Karpas-422 (cell line): ENCODE measurements around the gene ADARB2. TPM values are rescaled to one million over a fixed set of nuclear protein-coding genes. Genes with fewer than 3 reads are reported as not detected.

Source experiments
- DNase-seq: peaks from one replicate; pipeline ENCODE4 v3.0.0-alpha.2; 2015
- H2AFZ ChIP-seq: fragments of 200-600 bp; sonication (generic); 2 replicates; pipeline ENCODE4 v1.6.1; 2014; ENCODE audit warnings: antibody characterized with exemption, low read length, mixed read lengths
- H3K27ac ChIP-seq: fragments of 200-600 bp; sonication (generic); 2 replicates; pipeline ENCODE4 v1.5.1; 2014; ENCODE audit warnings: mild to moderate bottlenecking, low read length, moderate library complexity
- H3K27me3 ChIP-seq: fragments of 200-600 bp; sonication (generic); 2 replicates; pipeline ENCODE4 v1.6.1; 2014; ENCODE audit warnings: low read length, mixed read lengths
- H3K36me3 ChIP-seq: fragments of 200-600 bp; sonication (generic); 2 replicates; pipeline ENCODE4 v1.6.1; 2014; ENCODE audit warnings: low read length, mixed read lengths; ENCODE audit not compliant: insufficient read depth
- H3K4me1 ChIP-seq: fragments of 200-600 bp; sonication (generic); 2 replicates; pipeline ENCODE4 v1.6.1; 2014; ENCODE audit warnings: mild to moderate bottlenecking, low read length, mixed read lengths
- H3K4me2 ChIP-seq: fragments of 200-600 bp; sonication (generic); 2 replicates; pipeline ENCODE4 v1.6.1; 2014; ENCODE audit warnings: low read length, low read depth, mild to moderate bottlenecking; ENCODE audit not compliant: poor library complexity, severe bottlenecking
- H3K4me3 ChIP-seq: fragments of 200-600 bp; sonication (generic); 2 replicates; pipeline ENCODE4 v1.5.1; 2014; ENCODE audit warnings: mild to moderate bottlenecking, antibody characterized with exemption, low read length, mixed read lengths
- H3K79me2 ChIP-seq: fragments of 200-600 bp; sonication (generic); 2 replicates; pipeline ENCODE4 v1.6.1; 2014; ENCODE audit warnings: mild to moderate bottlenecking, low read length, mixed read lengths
- H3K9ac ChIP-seq: fragments of 200-600 bp; sonication (generic); 2 replicates; pipeline ENCODE4 v1.6.0; 2014; ENCODE audit warnings: low read length
- H3K9me2 ChIP-seq: fragments of 200-600 bp; sonication (generic), shearing (Covaris generic); replicated peaks from 2 replicates; pipeline ENCODE4 v1.6.0; 2014; ENCODE audit warnings: mild to moderate bottlenecking, low read length, moderate library complexity; ENCODE audit not compliant: insufficient read depth
- H3K9me3 ChIP-seq: fragments of 300-700, 200-600 bp; sonication (generic); 2 replicates; pipeline ENCODE4 v1.6.1; 2014; ENCODE audit warnings: low read length, mixed read lengths
- H4K20me1 ChIP-seq: fragments of 200-600 bp; sonication (generic); 2 replicates; pipeline ENCODE4 v1.6.1; 2014; ENCODE audit warnings: mild to moderate bottlenecking, antibody characterized with exemption, low read length, low read depth; ENCODE audit not compliant: insufficient read depth
- total RNA-seq: library from RNA; depleted of rRNA; stranded (reverse); fragments of >200 nt; shearing (Covaris generic); gene quantifications from 2 replicates; pipeline ENCODE4 v1.2.3, GENCODE V29; 2014; ENCODE audit warnings: low replicate concordance

ADARB2 gene
- total RNA-seq, 1 experiment from 2014 or later = not detected

DNA sequence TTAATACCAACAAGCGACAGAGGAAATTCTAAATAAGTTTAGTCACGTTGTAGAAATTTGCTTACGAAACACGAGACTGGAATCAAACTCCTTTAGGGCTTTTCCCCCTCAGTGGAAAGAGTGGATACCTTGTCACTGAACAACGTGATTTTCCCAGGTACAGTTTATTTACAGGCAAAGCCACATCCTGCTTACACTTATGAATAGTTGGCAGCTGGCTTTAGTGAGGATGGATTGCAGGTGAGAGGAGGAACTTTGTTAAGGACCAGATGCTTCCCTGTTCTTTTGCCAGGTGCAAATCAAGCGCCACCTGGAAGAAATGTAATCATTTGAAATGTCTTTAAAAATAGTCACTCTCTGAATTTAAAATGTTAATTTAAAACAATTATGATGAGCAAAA is 282.4 kb downstream of the ADARB2 start:
- Histone ChIP-seq H3K9me3 (no peaks in the 10 kb centered on the region), H3K4me1 (peaks cover 34% of the 10 kb centered on the region), H3K9me2 (no peaks in the 10 kb centered on the region), H3K27me3 (no peaks in the 10 kb centered on the region), H4K20me1 (no peaks in the 10 kb centered on the region), H3K4me3 (peak overlapping the region; percentile 42; the same call in 1 of the 2 replicates), H3K9ac (peak overlapping the region; percentile 38; the same call in 1 of the 2 replicates), H3K4me2 (peak overlapping the region; percentile 55), H3K36me3 (no peaks in the 10 kb centered on the region), H2AFZ (peak overlapping the region; percentile 11; the same call in 1 of the 2 replicates), H3K79me2 (no peaks in the 10 kb centered on the region), H3K27ac (peak overlapping the region; percentile 89)
- DNase-seq = no peak

DNA sequence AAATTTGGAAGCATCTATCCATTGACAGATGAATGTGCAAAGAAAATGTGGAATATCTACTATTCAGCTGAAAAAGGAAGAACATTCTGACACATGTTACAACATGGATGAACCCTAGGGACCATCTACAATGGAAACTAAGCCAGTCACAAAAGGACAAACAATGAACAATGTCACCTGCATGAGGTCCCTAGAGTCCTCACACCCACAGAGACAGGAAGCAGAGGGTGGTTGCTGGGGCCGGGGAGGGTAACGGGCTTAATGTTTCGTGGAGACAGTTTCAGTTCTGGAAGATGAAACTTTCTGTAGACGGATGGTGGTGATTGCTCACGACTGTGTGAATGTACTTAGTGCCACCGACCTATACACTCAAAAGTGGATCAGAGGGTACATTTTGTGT is 282.9 kb downstream of the ADARB2 start:
- H3K27me3 ChIP-seq = no peaks in the 10 kb centered on the region
- no peaks in the 10 kb centered on the region for H3K79me2 ChIP-seq
- peak; percentile 76 for DNase-seq
- H3K27ac ChIP-seq = peak overlapping the region; percentile 89
- H3K36me3 ChIP-seq = no peaks in the 10 kb centered on the region
- peak overlapping the region; percentile 42; the same call in 1 of the 2 replicates for H3K4me3 ChIP-seq
- peak overlapping the region; percentile 11; the same call in 1 of the 2 replicates for H2AFZ ChIP-seq
- H3K9me2 ChIP-seq = no peaks in the 10 kb centered on the region
- peak overlapping the region; percentile 55 for H3K4me2 ChIP-seq
- peaks cover 39% of the 10 kb centered on the region for H3K4me1 ChIP-seq
- H4K20me1 ChIP-seq = no peaks in the 10 kb centered on the region
- H3K9me3 ChIP-seq = no peaks in the 10 kb centered on the region
- peak overlapping the region; percentile 38; the same call in 1 of the 2 replicates for H3K9ac ChIP-seq

DNA sequence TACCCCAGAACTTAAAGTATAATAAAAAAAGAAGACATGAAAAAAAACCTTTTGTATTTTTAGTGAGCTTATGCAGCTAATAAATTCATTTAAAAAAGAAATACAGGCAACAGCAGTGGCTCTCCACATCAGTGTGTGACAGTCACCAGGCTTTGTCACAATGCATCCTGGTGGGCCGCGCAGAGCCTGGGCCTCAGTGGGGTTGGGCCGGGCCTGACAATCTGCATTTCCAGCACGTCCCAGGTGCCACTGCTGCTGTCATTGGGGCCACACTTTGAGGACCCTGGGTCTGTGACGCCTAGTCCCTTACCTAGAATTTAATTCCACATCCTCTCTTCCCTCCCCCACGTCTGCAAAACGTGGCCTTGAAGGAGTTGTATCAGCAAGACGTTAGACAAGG is 284.5 kb downstream of the ADARB2 start:
- Histone ChIP-seq H3K9me2 (no peaks in the 10 kb centered on the region), H3K9ac (no peak overlapping the region), H3K4me2 (no peak overlapping the region), H4K20me1 (no peaks in the 10 kb centered on the region), H3K27me3 (no peaks in the 10 kb centered on the region), H2AFZ (no peak overlapping the region), H3K27ac (no peak overlapping the region), H3K36me3 (no peaks in the 10 kb centered on the region), H3K4me1 (peaks cover 43% of the 10 kb centered on the region), H3K4me3 (no peak overlapping the region), H3K79me2 (no peaks in the 10 kb centered on the region), H3K9me3 (no peaks in the 10 kb centered on the region)
- DNase-seq = no peak

DNA sequence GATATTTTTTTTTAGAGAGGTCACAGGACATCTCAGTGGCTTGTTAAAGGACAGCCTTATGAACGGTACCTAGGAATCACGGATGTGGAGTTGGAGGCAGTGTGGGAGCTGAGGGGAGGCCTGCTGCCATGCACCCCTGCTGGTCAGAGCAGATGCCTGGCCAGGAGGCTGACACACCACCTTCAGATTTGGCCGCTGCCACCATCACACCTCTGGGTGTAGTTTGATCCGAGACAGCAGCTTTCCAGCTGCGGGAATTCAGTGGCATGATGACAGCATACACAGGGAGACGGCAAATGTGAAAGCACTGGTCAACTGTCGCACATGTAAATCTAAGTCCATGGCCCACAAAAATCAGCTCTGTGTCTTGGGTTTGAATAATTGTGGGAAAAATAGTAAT is 285.4 kb downstream of the ADARB2 start:
- Histone ChIP-seq H3K9ac (no peak overlapping the region), H3K4me2 (no peak overlapping the region), H3K27me3 (no peaks in the 10 kb centered on the region), H3K36me3 (no peaks in the 10 kb centered on the region), H4K20me1 (no peaks in the 10 kb centered on the region), H3K9me3 (no peaks in the 10 kb centered on the region), H3K4me1 (peaks cover 43% of the 10 kb centered on the region), H3K4me3 (no peak overlapping the region), H2AFZ (no peak overlapping the region), H3K9me2 (no peaks in the 10 kb centered on the region), H3K79me2 (no peaks in the 10 kb centered on the region), H3K27ac (no peak overlapping the region)
- no peak for DNase-seq

DNA sequence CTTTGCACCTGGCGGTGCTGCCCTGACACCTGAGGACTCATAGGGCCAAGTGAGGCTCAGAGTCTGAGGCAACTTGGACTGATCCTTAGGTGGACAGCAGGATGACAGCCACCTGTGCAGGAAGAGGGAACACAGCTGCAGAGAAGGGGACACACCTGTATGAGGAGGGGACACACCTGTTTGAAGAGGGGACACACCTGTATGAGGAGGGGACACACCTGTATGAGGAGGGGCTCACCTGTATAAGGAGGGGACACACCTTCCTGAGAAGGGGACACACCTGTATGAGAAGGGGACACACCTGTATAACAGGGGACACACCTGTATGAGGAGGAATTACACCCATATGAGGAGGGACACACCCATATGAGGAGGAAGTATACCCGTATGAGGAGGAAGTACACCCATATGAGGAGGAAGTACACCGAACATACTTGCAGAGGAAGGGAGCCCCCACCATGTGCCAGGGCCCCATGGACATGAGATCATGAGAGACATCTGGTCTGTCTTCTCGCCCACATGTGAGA is 285.9 kb downstream of the ADARB2 start:
- Histone ChIP-seq H3K4me2 (no peak overlapping the region), H3K27ac (no peak overlapping the region), H3K9ac (no peak overlapping the region), H3K4me1 (peaks cover 43% of the 10 kb centered on the region), H3K4me3 (no peak overlapping the region), H3K9me3 (no peaks in the 10 kb centered on the region), H3K36me3 (no peaks in the 10 kb centered on the region), H4K20me1 (no peaks in the 10 kb centered on the region), H3K27me3 (no peaks in the 10 kb centered on the region), H2AFZ (no peak overlapping the region), H3K79me2 (no peaks in the 10 kb centered on the region), H3K9me2 (no peaks in the 10 kb centered on the region)
- DNase-seq = no peak

DNA sequence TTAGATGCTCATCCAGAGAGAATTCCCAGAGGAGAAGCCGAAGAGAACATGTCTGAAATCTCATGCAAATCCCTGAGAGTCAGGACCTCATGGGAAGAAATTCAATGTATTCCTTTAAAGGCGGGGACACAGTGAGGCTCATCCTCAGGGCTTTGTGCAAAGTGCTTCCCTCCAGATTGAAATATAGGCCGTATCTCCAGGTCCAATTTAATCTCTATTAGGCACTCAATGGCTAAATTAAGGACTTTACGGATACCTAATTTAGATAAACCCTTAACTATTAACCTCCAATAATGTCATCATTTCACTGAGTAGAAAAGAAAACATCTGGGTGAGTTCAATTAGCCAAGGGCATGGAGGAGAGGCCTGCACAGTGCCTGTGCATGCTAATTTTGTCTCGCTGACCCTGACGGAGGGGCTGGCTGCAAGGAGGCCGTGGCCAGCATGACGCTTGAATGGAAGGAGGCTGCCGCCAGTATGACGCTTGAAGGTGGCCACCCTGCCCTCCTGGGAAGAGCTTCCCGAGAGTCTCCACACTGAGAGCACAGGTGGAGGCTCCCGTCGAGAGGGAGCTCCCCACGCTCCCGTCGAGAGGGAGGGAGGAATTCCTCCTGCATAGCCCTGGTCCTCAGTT is 287.6 kb downstream of the ADARB2 start:
- Histone ChIP-seq H3K9me2 (no peaks in the 10 kb centered on the region), H3K9ac (no peak overlapping the region), H3K27me3 (no peaks in the 10 kb centered on the region), H3K79me2 (no peaks in the 10 kb centered on the region), H3K4me1 (peaks cover 29% of the 10 kb centered on the region), H3K4me2 (no peak overlapping the region), H3K27ac (no peak overlapping the region), H4K20me1 (no peaks in the 10 kb centered on the region), H3K36me3 (no peaks in the 10 kb centered on the region), H3K4me3 (no peak overlapping the region), H2AFZ (no peak overlapping the region), H3K9me3 (no peaks in the 10 kb centered on the region)
- DNase-seq = no peak

DNA sequence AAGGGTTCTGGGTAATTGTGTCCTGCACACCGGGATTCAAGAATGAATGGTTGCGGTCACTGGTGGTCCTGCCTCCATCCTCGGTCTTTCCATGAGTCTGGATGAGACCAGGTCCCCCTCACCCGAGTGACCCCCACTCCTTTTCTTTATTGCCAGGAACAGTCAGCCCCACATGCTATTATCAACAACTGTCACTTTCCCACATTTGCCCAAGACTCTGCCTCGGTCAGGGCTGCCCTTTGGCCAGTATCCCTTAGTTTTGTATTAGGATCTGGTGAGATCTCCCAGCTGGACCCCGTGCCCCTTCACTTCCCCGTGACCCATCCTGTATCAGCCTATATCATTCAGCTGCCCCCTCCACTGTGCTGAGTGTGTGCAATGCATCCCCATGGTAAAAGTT is 288.3 kb downstream of the ADARB2 start:
- Histone ChIP-seq H4K20me1 (no peaks in the 10 kb centered on the region), H3K4me3 (no peak overlapping the region), H3K4me2 (no peak overlapping the region), H3K36me3 (no peaks in the 10 kb centered on the region), H3K27ac (no peak overlapping the region), H3K79me2 (no peaks in the 10 kb centered on the region), H3K9me2 (no peaks in the 10 kb centered on the region), H3K9ac (no peak overlapping the region), H2AFZ (no peak overlapping the region), H3K4me1 (peaks cover 23% of the 10 kb centered on the region), H3K27me3 (no peaks in the 10 kb centered on the region), H3K9me3 (no peaks in the 10 kb centered on the region)
- no peak for DNase-seq

DNA sequence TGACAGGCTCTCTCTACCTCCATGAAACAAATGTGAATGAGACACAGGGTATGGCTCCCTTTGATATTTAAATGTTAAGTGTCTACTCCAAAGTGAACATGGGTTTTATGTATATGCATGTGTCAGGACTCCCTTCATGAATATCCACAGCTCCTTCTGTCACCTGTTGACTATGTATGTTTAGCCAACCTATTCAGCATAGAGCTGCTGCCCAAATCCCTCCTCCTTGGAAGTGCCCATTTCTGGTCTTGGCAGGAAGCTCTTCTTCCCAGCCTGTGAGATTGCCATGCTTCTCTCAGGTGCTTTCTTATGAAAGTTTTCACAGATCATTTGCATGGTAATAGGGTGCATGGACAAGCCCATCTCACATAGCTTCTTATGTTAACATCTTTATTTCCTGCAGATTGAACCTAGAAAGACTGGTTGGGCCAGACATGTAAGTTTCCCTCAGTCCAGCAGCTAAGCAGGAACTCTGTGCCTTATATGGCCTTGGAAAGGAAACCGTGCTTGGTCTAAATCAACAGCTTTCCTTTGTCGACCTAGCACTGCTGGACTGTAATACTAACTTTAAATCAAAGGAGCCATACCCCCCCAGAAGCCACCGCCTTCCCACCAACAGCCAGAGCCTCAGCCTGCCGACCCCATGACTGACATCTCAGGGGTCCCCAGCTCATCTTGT is 288.9 kb downstream of the ADARB2 start:
- Histone ChIP-seq H3K9me2 (no peaks in the 10 kb centered on the region), H3K36me3 (no peaks in the 10 kb centered on the region), H3K4me3 (no peak overlapping the region), H3K4me2 (no peak overlapping the region), H3K79me2 (no peaks in the 10 kb centered on the region), H3K27me3 (no peaks in the 10 kb centered on the region), H3K4me1 (peaks cover 20% of the 10 kb centered on the region), H3K9me3 (no peaks in the 10 kb centered on the region), H3K9ac (no peak overlapping the region), H2AFZ (no peak overlapping the region), H4K20me1 (no peaks in the 10 kb centered on the region), H3K27ac (no peak overlapping the region)
- no peak for DNase-seq
